Progenitor cell of endocrine pancreas (in vitro differentiated cells): Measurements from ENCODE around the gene PEX6. TPM values are rescaled to one million over a fixed set of nuclear protein-coding genes. Genes with fewer than 3 reads are reported as not detected.

Experiments used
- DNase-seq: peaks from one replicate; pipeline ENCODE4 v3.0.0; 2021; ENCODE audit warnings: low spot score; ENCODE audit not compliant: unreplicated experiment
- H3K27ac Mint-ChIP-seq: 2 replicates; pipeline ENCODE4 v1.8.0; 2021; ENCODE audit warnings: mild to moderate bottlenecking, moderate library complexity, mixed read lengths
- H3K27me3 Mint-ChIP-seq: 2 replicates; pipeline ENCODE4 v1.8.0; 2021; ENCODE audit warnings: mixed read lengths
- H3K36me3 Mint-ChIP-seq: 2 replicates; pipeline ENCODE4 v1.8.0; 2022; ENCODE audit warnings: mixed read lengths; ENCODE audit not compliant: insufficient read depth
- H3K4me1 Mint-ChIP-seq: 2 replicates; pipeline ENCODE4 v1.8.0; 2021; ENCODE audit warnings: low read depth, mixed read lengths
- H3K4me3 Mint-ChIP-seq: 2 replicates; pipeline ENCODE4 v1.8.0; 2021; ENCODE audit warnings: low read depth, mild to moderate bottlenecking, moderate library complexity, mixed read lengths
- H3K9me3 Mint-ChIP-seq: 2 replicates; pipeline ENCODE4 v1.8.0; 2021; ENCODE audit warnings: low read depth, mixed read lengths
- CTCF ChIP-seq: fragments of 200-600 bp; sonication (generic); IDR thresholded peaks from one replicate; pipeline ENCODE4 v1.5.0; 2021; ENCODE audit warnings: antibody characterized with exemption, mild to moderate bottlenecking; ENCODE audit not compliant: unreplicated experiment
- total RNA-seq: library from RNA; stranded (reverse); gene quantifications from 2 replicates; pipeline ENCODE4 v1.2.1, GENCODE V29; 2021

Gene PEX6
- total RNA-seq, 1 donor from 2014 or later, result 32.3 TPM

GRCh38 chr6:42969431-42969830 is 9.6 kb downstream of the PEX6 start:
- H3K9me3 Mint-ChIP-seq, result no peaks in the 10 kb centered on the region
- no peak overlapping the region for H3K27ac Mint-ChIP-seq
- DNase-seq, result no peak
- peaks cover 4% of the 10 kb centered on the region for H3K36me3 Mint-ChIP-seq
- no peak overlapping the region for H3K4me3 Mint-ChIP-seq
- no peaks in the 10 kb centered on the region for H3K27me3 Mint-ChIP-seq
- TF ChIP-seq CTCF, result no peak
- no peaks in the 10 kb centered on the region for H3K4me1 Mint-ChIP-seq

- no peak for DNase-seq
- no peak overlapping the region for H3K4me3 Mint-ChIP-seq
- no peak overlapping the region for H3K27ac Mint-ChIP-seq
- no peaks in the 10 kb centered on the region for H3K4me1 Mint-ChIP-seq
- no peaks in the 10 kb centered on the region for H3K9me3 Mint-ChIP-seq
- TF ChIP-seq CTCF, result no peak
- H3K36me3 Mint-ChIP-seq, result peaks cover 4% of the 10 kb centered on the region
- no peaks in the 10 kb centered on the region for H3K27me3 Mint-ChIP-seq
Observed at GRCh38 chr6:42968783-42969182, 10.2 kb downstream of the PEX6 start.

GRCh38 chr6:42968126-42968701 is 10.8 kb downstream of the PEX6 start:
- Mint-ChIP-seq H3K27me3 (no peaks in the 10 kb centered on the region), H3K4me3 (no peak overlapping the region), H3K27ac (no peak overlapping the region), H3K9me3 (no peaks in the 10 kb centered on the region), H3K4me1 (no peaks in the 10 kb centered on the region), H3K36me3 (peaks cover 4% of the 10 kb centered on the region)
- TF ChIP-seq CTCF, result no peak
- DNase-seq, result no peak

- Mint-ChIP-seq H3K9me3 (no peaks in the 10 kb centered on the region), H3K4me3 (no peak overlapping the region), H3K27ac (peak overlapping the region; percentile 74), H3K27me3 (peaks cover 3% of the 10 kb centered on the region), H3K36me3 (peaks cover 6% of the 10 kb centered on the region), H3K4me1 (no peaks in the 10 kb centered on the region)
- no peak for TF ChIP-seq CTCF
- DNase-seq, result no peak
Observed at GRCh38 chr6:42967228-42967627, 11.8 kb downstream of the PEX6 start.

- no peaks in the 10 kb centered on the region for H3K4me1 Mint-ChIP-seq
- H3K27ac Mint-ChIP-seq, result no peak overlapping the region
- H3K27me3 Mint-ChIP-seq, result peaks cover 3% of the 10 kb centered on the region
- no peaks in the 10 kb centered on the region for H3K9me3 Mint-ChIP-seq
- DNase-seq, result no peak
- peaks cover 8% of the 10 kb centered on the region for H3K36me3 Mint-ChIP-seq
- peak overlapping the region; percentile 14 for H3K4me3 Mint-ChIP-seq
- TF ChIP-seq CTCF, result no peak
Observed at GRCh38 chr6:42966571-42966970, 12.4 kb downstream of the PEX6 start.
